ENCODE measurements around the gene SPNS2.

DNA sequence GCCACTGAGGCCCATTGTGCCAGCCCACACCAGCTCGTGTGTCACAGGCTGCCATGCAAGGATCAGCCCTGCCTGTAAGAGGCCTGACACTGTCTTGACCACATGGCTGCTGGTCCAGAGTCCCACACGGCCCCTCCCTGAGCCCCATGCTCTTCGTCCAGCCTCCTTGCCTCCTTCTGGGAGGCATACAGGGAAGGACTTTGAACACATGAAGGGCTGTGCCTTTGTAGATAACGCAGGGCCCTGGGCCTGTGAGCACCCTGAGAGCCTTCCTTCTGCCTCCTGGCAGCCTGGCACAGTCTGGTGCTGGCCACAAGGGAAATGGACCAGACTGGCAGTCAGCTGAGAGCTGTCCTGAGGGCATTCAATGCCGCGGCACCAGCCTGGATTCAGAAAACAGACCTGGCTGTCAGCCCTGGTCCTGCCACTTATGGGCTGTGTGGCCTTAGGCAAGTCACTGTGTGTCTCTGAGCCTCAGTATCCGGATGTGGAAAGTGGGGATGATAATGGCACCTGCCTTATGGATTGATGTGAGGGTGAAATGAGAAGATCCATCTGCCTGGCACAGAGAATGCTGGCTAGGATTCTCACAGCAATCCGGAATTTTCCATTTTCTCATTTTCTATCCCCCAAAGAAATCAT lies 19.2 kb upstream of the SPNS2 start:
- no peak for TF ChIP-seq EZH2 (IDR thresholded peaks at IDR 0.05; ENCODE audit: low read depth)
- no peak for TF ChIP-seq CTCF (conservative IDR thresholded peaks at IDR 0.05)

Data from PC-9 (cell line).